ENCODE measurements around the gene ULK4.

ULK4 gene

DNA sequence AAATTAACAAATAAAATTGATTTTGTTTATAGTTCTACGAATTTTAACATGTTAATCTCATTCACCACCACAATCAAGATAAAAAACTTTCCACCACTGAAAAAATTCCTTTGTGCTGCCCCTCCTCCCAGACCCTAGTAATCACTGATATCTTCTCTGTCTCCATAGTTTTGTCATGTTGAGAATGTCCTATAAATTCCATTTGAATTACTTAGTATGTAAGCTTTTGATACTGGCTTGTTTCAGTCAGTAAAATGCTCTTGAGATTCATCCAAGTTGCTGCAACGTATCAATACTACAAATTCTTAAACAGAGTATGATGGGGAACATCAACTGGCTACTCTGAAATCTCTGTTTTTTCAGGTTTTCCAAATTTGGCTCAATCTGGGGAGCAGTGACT, 633.0 kb downstream of the ULK4 start:
- Histone ChIP-seq H3K9ac (ENCODE audit: low read length) (no peak overlapping the region), H3K4me1 (ENCODE audit: control insufficient read depth, low read depth, low read length) (peaks cover 22% of the 10 kb centered on the region), H3K4me3 (ENCODE audit: low read length) (no peak overlapping the region), H3K9me3 (ENCODE audit: control insufficient read depth, low read depth, low read length) (no peaks in the 10 kb centered on the region), H3K36me3 (ENCODE audit: control insufficient read depth, low read depth, low read length) (no peaks in the 10 kb centered on the region), H3K27me3 (ENCODE audit: control insufficient read depth, insufficient read depth, low read length) (no peaks in the 10 kb centered on the region), H3K27ac (ENCODE audit: low read length) (no peak overlapping the region)

- Histone ChIP-seq H3K9me3 (ENCODE audit: control insufficient read depth, low read depth, low read length) (no peaks in the 10 kb centered on the region), H3K27me3 (ENCODE audit: control insufficient read depth, insufficient read depth, low read length) (no peaks in the 10 kb centered on the region), H3K36me3 (ENCODE audit: control insufficient read depth, low read depth, low read length) (no peaks in the 10 kb centered on the region), H3K4me1 (ENCODE audit: control insufficient read depth, low read depth, low read length) (peaks cover 29% of the 10 kb centered on the region), H3K27ac (ENCODE audit: low read length) (no peak overlapping the region), H3K9ac (ENCODE audit: low read length) (no peak overlapping the region), H3K4me3 (ENCODE audit: low read length) (no peak overlapping the region)
Measured at GRCh38 chr3:41327718-41328117, 634.2 kb downstream of the ULK4 start.

- Histone ChIP-seq H3K4me3 (ENCODE audit: low read length) (no peak overlapping the region), H3K9ac (ENCODE audit: low read length) (no peak overlapping the region), H3K27ac (ENCODE audit: low read length) (no peak overlapping the region), H3K9me3 (ENCODE audit: control insufficient read depth, low read depth, low read length) (no peaks in the 10 kb centered on the region), H3K36me3 (ENCODE audit: control insufficient read depth, low read depth, low read length) (no peaks in the 10 kb centered on the region), H3K27me3 (ENCODE audit: control insufficient read depth, insufficient read depth, low read length) (no peaks in the 10 kb centered on the region), H3K4me1 (ENCODE audit: control insufficient read depth, low read depth, low read length) (peaks cover 32% of the 10 kb centered on the region)
Measured at GRCh38 chr3:41324156-41324475, 637.8 kb downstream of the ULK4 start.

- Histone ChIP-seq H3K4me3 (ENCODE audit: low read length) (no peak overlapping the region), H3K36me3 (ENCODE audit: control insufficient read depth, low read depth, low read length) (no peaks in the 10 kb centered on the region), H3K9me3 (ENCODE audit: control insufficient read depth, low read depth, low read length) (no peaks in the 10 kb centered on the region), H3K4me1 (ENCODE audit: control insufficient read depth, low read depth, low read length) (peaks cover 32% of the 10 kb centered on the region), H3K27me3 (ENCODE audit: control insufficient read depth, insufficient read depth, low read length) (no peaks in the 10 kb centered on the region), H3K27ac (ENCODE audit: low read length) (no peak overlapping the region), H3K9ac (ENCODE audit: low read length) (no peak overlapping the region)
Measured at GRCh38 chr3:41323467-41324155, 638.3 kb downstream of the ULK4 start.

GRCh38 chr3:41321642-41321980, 640.3 kb downstream of the ULK4 start:
- no peaks in the 10 kb centered on the region for H3K36me3 ChIP-seq (ENCODE audit: control insufficient read depth, low read depth, low read length)
- H3K4me3 ChIP-seq (ENCODE audit: low read length) = peak overlapping the region; percentile 15
- no peaks in the 10 kb centered on the region for H3K27me3 ChIP-seq (ENCODE audit: control insufficient read depth, insufficient read depth, low read length)
- H3K4me1 ChIP-seq (ENCODE audit: control insufficient read depth, low read depth, low read length) = peaks cover 34% of the 10 kb centered on the region
- H3K27ac ChIP-seq (ENCODE audit: low read length) = no peak overlapping the region
- H3K9me3 ChIP-seq (ENCODE audit: control insufficient read depth, low read depth, low read length) = no peaks in the 10 kb centered on the region
- H3K9ac ChIP-seq (ENCODE audit: low read length) = no peak overlapping the region

DNA sequence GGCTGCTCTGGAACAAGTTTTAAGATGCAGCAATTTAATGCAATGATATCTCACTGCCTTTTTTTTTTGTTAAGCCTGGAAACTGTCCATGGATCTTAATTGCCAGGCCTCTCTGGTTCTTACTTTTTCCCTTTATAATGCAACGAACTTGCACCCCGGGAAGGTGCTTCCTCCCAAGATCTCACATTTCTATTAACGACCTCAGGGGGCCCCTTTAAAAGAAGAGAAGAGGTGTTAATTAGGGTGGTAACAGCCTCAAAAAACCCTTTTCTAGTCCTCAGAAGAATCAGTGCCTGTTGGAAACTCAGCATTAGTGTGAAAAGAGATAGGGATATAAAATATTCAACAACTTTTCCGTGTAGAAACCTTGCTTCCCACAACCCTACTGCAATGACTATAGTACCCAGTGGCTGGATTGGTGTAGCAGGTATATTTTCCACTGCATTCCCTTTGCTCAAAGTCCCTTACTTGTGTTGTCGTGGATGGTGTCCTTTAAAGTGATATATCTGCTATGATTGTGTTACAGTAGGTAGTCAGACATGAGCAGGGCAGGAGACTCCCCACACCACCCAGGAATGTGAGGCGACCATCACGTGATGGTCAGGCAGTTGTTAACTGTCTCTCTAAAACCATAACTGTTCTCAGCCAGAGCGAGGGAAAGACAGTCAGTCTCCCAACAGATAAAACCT, 640.8 kb downstream of the ULK4 start:
- no peaks in the 10 kb centered on the region for H3K9me3 ChIP-seq (ENCODE audit: control insufficient read depth, low read depth, low read length)
- H3K9ac ChIP-seq (ENCODE audit: low read length) = no peak overlapping the region
- H3K27me3 ChIP-seq (ENCODE audit: control insufficient read depth, insufficient read depth, low read length) = no peaks in the 10 kb centered on the region
- no peaks in the 10 kb centered on the region for H3K36me3 ChIP-seq (ENCODE audit: control insufficient read depth, low read depth, low read length)
- H3K27ac ChIP-seq (ENCODE audit: low read length) = no peak overlapping the region
- peaks cover 34% of the 10 kb centered on the region for H3K4me1 ChIP-seq (ENCODE audit: control insufficient read depth, low read depth, low read length)
- H3K4me3 ChIP-seq (ENCODE audit: low read length) = peak overlapping the region; percentile 15

GRCh38 chr3:41318520-41318919, 643.4 kb downstream of the ULK4 start:
- Histone ChIP-seq H3K27me3 (ENCODE audit: control insufficient read depth, insufficient read depth, low read length) (no peaks in the 10 kb centered on the region), H3K4me1 (ENCODE audit: control insufficient read depth, low read depth, low read length) (peaks cover 22% of the 10 kb centered on the region), H3K9me3 (ENCODE audit: control insufficient read depth, low read depth, low read length) (no peaks in the 10 kb centered on the region), H3K27ac (ENCODE audit: low read length) (no peak overlapping the region), H3K9ac (ENCODE audit: low read length) (no peak overlapping the region), H3K4me3 (ENCODE audit: low read length) (no peak overlapping the region), H3K36me3 (ENCODE audit: control insufficient read depth, low read depth, low read length) (no peaks in the 10 kb centered on the region)

- Histone ChIP-seq H3K4me1 (ENCODE audit: control insufficient read depth, low read depth, low read length) (peaks cover 19% of the 10 kb centered on the region), H3K27ac (ENCODE audit: low read length) (no peak overlapping the region), H3K9ac (ENCODE audit: low read length) (no peak overlapping the region), H3K36me3 (ENCODE audit: control insufficient read depth, low read depth, low read length) (no peaks in the 10 kb centered on the region), H3K9me3 (ENCODE audit: control insufficient read depth, low read depth, low read length) (no peaks in the 10 kb centered on the region), H3K4me3 (ENCODE audit: low read length) (no peak overlapping the region), H3K27me3 (ENCODE audit: control insufficient read depth, insufficient read depth, low read length) (no peaks in the 10 kb centered on the region)
Measured at GRCh38 chr3:41317718-41318117, 644.2 kb downstream of the ULK4 start.

DNA sequence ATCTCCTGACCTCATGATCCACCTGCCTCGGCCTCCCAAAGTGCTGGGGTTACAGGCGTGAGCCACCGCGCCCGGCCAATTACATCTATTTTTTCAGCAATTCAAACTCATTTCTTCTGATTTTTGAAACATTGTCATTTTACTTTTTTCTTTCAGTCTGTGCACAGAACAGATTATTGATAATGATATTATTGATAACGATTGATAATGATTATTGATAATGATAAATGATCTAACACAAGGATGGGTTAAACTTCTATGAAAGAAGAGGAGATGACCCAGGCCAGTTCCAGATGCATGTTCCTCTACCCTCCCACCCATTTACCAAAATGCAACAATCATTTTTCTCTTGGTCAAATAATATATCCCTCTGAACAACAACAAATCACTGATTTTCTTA, 644.6 kb downstream of the ULK4 start:
- Histone ChIP-seq H3K4me1 (ENCODE audit: control insufficient read depth, low read depth, low read length) (peaks cover 19% of the 10 kb centered on the region), H3K27me3 (ENCODE audit: control insufficient read depth, insufficient read depth, low read length) (no peaks in the 10 kb centered on the region), H3K9me3 (ENCODE audit: control insufficient read depth, low read depth, low read length) (no peaks in the 10 kb centered on the region), H3K27ac (ENCODE audit: low read length) (no peak overlapping the region), H3K36me3 (ENCODE audit: control insufficient read depth, low read depth, low read length) (no peaks in the 10 kb centered on the region), H3K9ac (ENCODE audit: low read length) (no peak overlapping the region), H3K4me3 (ENCODE audit: low read length) (no peak overlapping the region)

DNA sequence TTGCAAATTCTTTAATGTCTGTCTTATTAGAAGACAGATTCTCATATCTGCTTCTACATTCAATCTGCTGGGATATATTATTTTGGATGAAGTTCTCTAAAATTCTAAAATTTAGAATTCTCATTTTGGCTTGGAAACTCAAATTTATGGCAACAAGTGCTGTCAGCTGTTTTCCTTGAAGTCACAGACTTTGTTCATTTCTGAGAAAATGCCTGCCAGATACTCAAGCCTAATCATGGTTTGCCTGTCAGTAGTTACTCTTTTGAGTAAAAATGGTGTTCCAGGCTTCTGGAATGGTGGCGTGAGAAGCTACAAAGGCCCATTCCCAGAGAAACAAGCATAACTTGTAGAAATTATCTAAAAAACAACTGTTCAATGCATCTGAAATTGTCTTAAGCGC, 646.8 kb downstream of the ULK4 start:
- no peaks in the 10 kb centered on the region for H3K27me3 ChIP-seq (ENCODE audit: control insufficient read depth, insufficient read depth, low read length)
- H3K9me3 ChIP-seq (ENCODE audit: control insufficient read depth, low read depth, low read length) = no peaks in the 10 kb centered on the region
- no peak overlapping the region for H3K9ac ChIP-seq (ENCODE audit: low read length)
- no peaks in the 10 kb centered on the region for H3K36me3 ChIP-seq (ENCODE audit: control insufficient read depth, low read depth, low read length)
- H3K4me1 ChIP-seq (ENCODE audit: control insufficient read depth, low read depth, low read length) = peaks cover 7% of the 10 kb centered on the region
- no peak overlapping the region for H3K4me3 ChIP-seq (ENCODE audit: low read length)
- H3K27ac ChIP-seq (ENCODE audit: low read length) = no peak overlapping the region

- Histone ChIP-seq H3K9ac (ENCODE audit: low read length) (no peak overlapping the region), H3K4me1 (ENCODE audit: control insufficient read depth, low read depth, low read length) (no peaks in the 10 kb centered on the region), H3K9me3 (ENCODE audit: control insufficient read depth, low read depth, low read length) (no peaks in the 10 kb centered on the region), H3K36me3 (ENCODE audit: control insufficient read depth, low read depth, low read length) (no peaks in the 10 kb centered on the region), H3K27ac (ENCODE audit: low read length) (no peak overlapping the region), H3K27me3 (ENCODE audit: control insufficient read depth, insufficient read depth, low read length) (no peaks in the 10 kb centered on the region), H3K4me3 (ENCODE audit: low read length) (no peak overlapping the region)
Measured at GRCh38 chr3:41308119-41308518, 653.8 kb downstream of the ULK4 start.

- no peaks in the 10 kb centered on the region for H3K9me3 ChIP-seq (ENCODE audit: control insufficient read depth, low read depth, low read length)
- H3K9ac ChIP-seq (ENCODE audit: low read length) = no peak overlapping the region
- H3K27ac ChIP-seq (ENCODE audit: low read length) = no peak overlapping the region
- no peaks in the 10 kb centered on the region for H3K27me3 ChIP-seq (ENCODE audit: control insufficient read depth, insufficient read depth, low read length)
- no peaks in the 10 kb centered on the region for H3K36me3 ChIP-seq (ENCODE audit: control insufficient read depth, low read depth, low read length)
- no peaks in the 10 kb centered on the region for H3K4me1 ChIP-seq (ENCODE audit: control insufficient read depth, low read depth, low read length)
- no peak overlapping the region for H3K4me3 ChIP-seq (ENCODE audit: low read length)
Measured at GRCh38 chr3:41307065-41307464, 654.8 kb downstream of the ULK4 start.

Measured in iPS-18a (cell line).